H1 (cell line): ENCODE results near the gene PHLDA3. TPM values are rescaled to one million over a fixed set of nuclear protein-coding genes. Genes with fewer than 3 reads are reported as not detected.

Source experiments
- CTCF ChIA-PET: fragments of 300-600 bp; sonication (Branson Sonifier 250); formaldehyde crosslinking; loops from one replicate; lab custom pipeline; 2021; ENCODE audit not compliant: partially characterized antibody; lab: Charles Lee
- POLR2A ChIA-PET: fragments of 300-600 bp; sonication (Branson Sonifier 250); formaldehyde crosslinking; loops from one replicate; lab custom pipeline; 2021; ENCODE audit warnings: inconsistent platforms; ENCODE audit not compliant: partially characterized antibody; lab: Charles Lee
- DNase-seq, 2 experiments: peaks; one replicate each; pipeline versions ENCODE4 v3.0.0 to v3.0.0-alpha.2; 2010 to 2022; ENCODE audit warnings: low spot score in 2 of 2, low read depth in 1 of 2, mixed read lengths in 1 of 2
- FAIRE-seq: peaks from 2 replicates; lab custom pipeline; 2011; peaks lifted over from hg19 to GRCh38; lab: Jason Lieb, UNC
- H2AFZ ChIP-seq: 2 replicates; pipeline ENCODE4 v1.8.1; 2012; ENCODE audit warnings: low read length, inconsistent platforms
- H2AK5ac ChIP-seq: 2 replicates; pipeline ENCODE4 v1.6.1; 2013; ENCODE audit warnings: low read depth, low read length
- H2BK120ac ChIP-seq: replicated peaks from 2 replicates; pipeline ENCODE3; 2013; ENCODE audit warnings: low read depth, low read length, inconsistent platforms
- H2BK12ac ChIP-seq: 2 replicates; pipeline ENCODE4 v1.6.1; 2013; ENCODE audit warnings: low read depth, low read length
- H2BK15ac ChIP-seq: 2 replicates; pipeline ENCODE4 v1.6.1; 2013; ENCODE audit warnings: low read length
- H2BK20ac ChIP-seq: 2 replicates; pipeline ENCODE4 v1.6.1; 2013; ENCODE audit warnings: low read length
- H2BK5ac ChIP-seq: 2 replicates; pipeline ENCODE4 v1.6.1; 2013; ENCODE audit warnings: low read depth, low read length
- H3K14ac ChIP-seq: 2 replicates; pipeline ENCODE4 v1.6.1; 2013; ENCODE audit warnings: inconsistent platforms; ENCODE audit not compliant: insufficient read length
- H3K18ac ChIP-seq: 2 replicates; pipeline ENCODE4 v1.6.1; 2013; ENCODE audit warnings: low read length; ENCODE audit errors: extremely low read depth
- H3K23ac ChIP-seq: 2 replicates; pipeline ENCODE4 v1.6.1; 2013; ENCODE audit warnings: inconsistent platforms; ENCODE audit not compliant: insufficient read length
- H3K23me2 ChIP-seq: 2 replicates; pipeline ENCODE4 v1.6.1; 2013; ENCODE audit warnings: low read depth, low read length
- H3K27ac ChIP-seq: 2 replicates; pipeline ENCODE4 v1.6.1; 2011; ENCODE audit warnings: low read depth, low read length, inconsistent platforms
- H3K27me3 ChIP-seq, 4 experiments: replicated peaks in 1 of 4; 1 replicate in 1 of 4; 2 replicates in 3 of 4; pipeline versions ENCODE4 v1.6.1 to v1.8.1; 2011 to 2013; ENCODE audit warnings: low read length in 3 of 4, mild to moderate bottlenecking in 3 of 4, inconsistent platforms in 2 of 4, mixed read lengths in 2 of 4, moderate library complexity in 1 of 4; ENCODE audit not compliant: control insufficient read depth in 3 of 4, insufficient read depth in 3 of 4; ENCODE audit errors: extremely low read depth in 1 of 4
- H3K36me3 ChIP-seq, 4 experiments: 2 replicates each; pipeline versions ENCODE4 v1.6.1 to v1.8.1; 2011 to 2013; ENCODE audit warnings: mild to moderate bottlenecking in 4 of 4, low read length in 3 of 4, moderate library complexity in 2 of 4, control low read depth in 1 of 4, inconsistent platforms in 1 of 4; ENCODE audit not compliant: insufficient read depth in 4 of 4, control insufficient read depth in 2 of 4
- H3K4ac ChIP-seq: replicated peaks from 2 replicates; pipeline ENCODE3; 2013; ENCODE audit warnings: low read length, low read depth, mixed read lengths, inconsistent platforms; ENCODE audit not compliant: insufficient read length
- H3K4me1 ChIP-seq, 4 experiments: replicated peaks in 1 of 4; 1 replicate in 1 of 4; 2 replicates in 3 of 4; pipeline versions ENCODE4 v1.6.1 to v1.8.1; 2011 to 2013; ENCODE audit warnings: low read length in 3 of 4, inconsistent platforms in 2 of 4, mixed read lengths in 1 of 4; ENCODE audit not compliant: insufficient read depth in 4 of 4, control insufficient read depth in 3 of 4
- H3K4me2 ChIP-seq, 2 experiments: 2 replicates each; pipeline versions ENCODE4 v1.6.1 to v1.8.1; 2011 to 2013; ENCODE audit warnings: low read depth in 2 of 2, low read length in 2 of 2, control low read depth in 1 of 2, inconsistent platforms in 1 of 2, mild to moderate bottlenecking in 1 of 2; ENCODE audit not compliant: insufficient read depth in 1 of 2
- H3K4me3 ChIP-seq, 4 experiments: fragments of 200-600, 300-600 bp in 1 of 4; sonication (generic), shearing (Covaris generic), sonication (Bioruptor Twin) in 1 of 4; 2 replicates each; pipeline versions ENCODE4 v1.5.1 to v1.8.1; 2011 to 2016; ENCODE audit warnings: low read length in 4 of 4, low read depth in 3 of 4, control low read depth in 2 of 4, inconsistent platforms in 2 of 4, mild to moderate bottlenecking in 2 of 4, mixed read lengths in 1 of 4, moderate library complexity in 1 of 4; ENCODE audit not compliant: insufficient read depth in 2 of 4; ENCODE audit errors: extremely low read depth in 1 of 4
- H3K56ac ChIP-seq: replicated peaks from 2 replicates; pipeline ENCODE3; 2013; ENCODE audit warnings: low read depth, mild to moderate bottlenecking, mixed read lengths, low read length, inconsistent platforms; ENCODE audit not compliant: insufficient read length
- H3K79me1 ChIP-seq: 2 replicates; pipeline ENCODE4 v1.6.1; 2013; ENCODE audit warnings: low read depth, low read length, control low read depth
- H3K79me2 ChIP-seq, 2 experiments: 2 replicates each; pipeline versions ENCODE4 v1.6.1 to v1.8.1; 2012 to 2013; ENCODE audit warnings: low read length in 2 of 2, mild to moderate bottlenecking in 2 of 2, inconsistent platforms in 1 of 2; ENCODE audit not compliant: insufficient read depth in 2 of 2, control insufficient read depth in 1 of 2
- H3K9ac ChIP-seq, 4 experiments: replicated peaks in 1 of 4; 1 replicate in 1 of 4; 2 replicates in 3 of 4; pipeline versions ENCODE4 v1.6.1 to v1.8.1; 2011 to 2013; ENCODE audit warnings: low read depth in 3 of 4, low read length in 3 of 4, control low read depth in 2 of 4, mild to moderate bottlenecking in 2 of 4, moderate library complexity in 2 of 4, inconsistent platforms in 1 of 4; ENCODE audit errors: extremely low read depth in 1 of 4
- H3K9me3 ChIP-seq, 2 experiments: 2 replicates each; pipeline versions ENCODE4 v1.6.1 to v1.8.1; 2012 to 2013; ENCODE audit warnings: mild to moderate bottlenecking in 2 of 2, moderate library complexity in 2 of 2, control low read depth in 1 of 2, inconsistent platforms in 1 of 2, low read depth in 1 of 2, low read length in 1 of 2, mixed read lengths in 1 of 2; ENCODE audit not compliant: insufficient read depth in 2 of 2
- H4K20me1 ChIP-seq, 2 experiments: replicated peaks in 1 of 2; 2 replicates each; pipeline versions ENCODE3 to v1.8.1; 2011 to 2013; ENCODE audit warnings: inconsistent platforms in 2 of 2, low read length in 2 of 2, mild to moderate bottlenecking in 1 of 2; ENCODE audit not compliant: insufficient read depth in 2 of 2, control insufficient read depth in 1 of 2
- H4K5ac ChIP-seq: 2 replicates; pipeline ENCODE4 v1.6.1; 2013; ENCODE audit warnings: low read length, low read depth, mixed read lengths, inconsistent platforms; ENCODE audit not compliant: insufficient read length
- H4K8ac ChIP-seq: 2 replicates; pipeline ENCODE4 v1.8.0; 2013; ENCODE audit warnings: mild to moderate bottlenecking, moderate library complexity, low read length, inconsistent platforms; ENCODE audit not compliant: insufficient read depth; ENCODE audit errors: extremely low read depth
- H4K91ac ChIP-seq: replicated peaks from 2 replicates; pipeline ENCODE3; 2013; ENCODE audit warnings: low read length, mixed read lengths, inconsistent platforms; ENCODE audit not compliant: insufficient read length
- BRCA1 ChIP-seq: IDR thresholded peaks from 2 replicates; pipeline ENCODE4 v1.6.1; 2012; ENCODE audit warnings: low read depth, low read length, improper control_type of control experiment
- CHD2 ChIP-seq: IDR thresholded peaks from 2 replicates; pipeline ENCODE4 v1.6.1; 2012; ENCODE audit warnings: low read length, improper control_type of control experiment
- GABPA ChIP-seq: IDR thresholded peaks from 2 replicates; pipeline ENCODE4 v1.6.1; 2011; ENCODE audit warnings: mild to moderate bottlenecking, low read length, moderate library complexity, borderline replicate concordance; ENCODE audit not compliant: insufficient read depth
- KDM4A ChIP-seq: IDR thresholded peaks from one replicate; pipeline ENCODE4 v1.7.1; 2012; ENCODE audit warnings: low read depth, mild to moderate bottlenecking, moderate library complexity, low read length, inconsistent platforms; ENCODE audit not compliant: severe bottlenecking
- NANOG ChIP-seq: IDR thresholded peaks from 2 replicates; pipeline ENCODE4 v1.6.1; 2011; ENCODE audit warnings: low read length, low read depth, mild to moderate bottlenecking, inconsistent platforms; ENCODE audit not compliant: insufficient read depth, poor library complexity, severe bottlenecking
- TEAD4 ChIP-seq: IDR thresholded peaks from 2 replicates; pipeline ENCODE4 v1.6.1; 2012; ENCODE audit warnings: low read depth, low read length, inconsistent platforms, mixed read lengths
- WGBS, 2 experiments: shearing (Covaris generic) in 1 of 2; methylation state at CpG; one replicate each; pipeline versions ENCODE4 v1.1.6 to v1.1.7; 2013 to 2015; ENCODE audit warnings: low lambda C conversion rate in 2 of 2, mixed read lengths in 2 of 2, inconsistent platforms in 1 of 2, low coverage in 1 of 2, missing lambda C conversion rate in 1 of 2; ENCODE audit not compliant: insufficient replicate concordance in 2 of 2, insufficient coverage in 1 of 2, insufficient read length in 1 of 2; ENCODE audit errors: extremely low coverage in 1 of 2, missing lambda C conversion rate in 1 of 2; 5-methylcytosine and 5-hydroxymethylcytosine counted together
- polyA plus RNA-seq, 7 experiments: library from polyadenylated mRNA; depleted of rRNA in 3 of 7; stranded (reverse) in 5 of 7; unstranded in 2 of 7; fragments of >200 nt in 5 of 7; fragments of 200-250 nt in 2 of 7; gene quantifications; 1 replicate in 5 of 7; 2 replicates in 1 of 7; 4 replicates in 1 of 7; pipeline versions ENCODE4 v1.2.1 to v1.2.3, GENCODE V29; 2011 to 2013; ENCODE audit warnings: missing spikeins in 2 of 7, mixed read lengths in 2 of 7
- total RNA-seq: library from RNA; stranded (reverse); fragmentation: NEBNext Ultra II Directional; extraction: Animal tissue kit (Norgen Biotek cat#: 25700); gene quantifications from 2 replicates; pipeline ENCODE4 v1.2.1, GENCODE V29; 2021

PHLDA3 gene
- total and polyA plus RNA-seq, 2 of the 8 experiments (the other 6 are each of a cell fraction or from before 2014, with no cell fraction given), result 25.5 to 27.5 TPM

DNA sequence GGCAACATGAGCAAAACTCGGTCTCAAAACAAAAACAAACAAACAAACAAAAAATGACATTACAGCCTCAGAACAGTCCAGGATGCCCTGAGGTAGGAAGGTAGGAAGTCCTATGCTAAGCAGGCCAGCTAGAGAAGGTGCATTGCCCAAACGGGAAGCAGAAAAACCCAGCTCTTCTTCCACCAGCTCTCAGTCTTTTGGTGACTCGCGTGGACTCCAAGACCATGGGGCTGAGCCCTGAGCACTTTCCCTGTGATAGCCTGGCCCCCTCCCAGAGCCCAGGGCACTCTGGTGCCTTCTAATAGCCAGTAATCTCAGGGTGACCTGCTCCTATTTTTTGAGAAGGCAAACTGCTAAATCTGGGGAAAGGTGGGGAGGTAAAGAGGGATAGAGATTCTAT lies 16.1 kb downstream of the PHLDA3 start:
- ChIA-PET POLR2A (interaction anchor here (0.8 kb wide), 1 partner anchor 8 kb away, joined by 3 read pairs; no protein-coding TSS in a partner anchor), CTCF (interaction anchor here (0.7 to 12.4 kb wide), 7 partner anchors 8 to 1895 kb away, joined by 3 to 163 read pairs (median 15); no protein-coding TSS in a partner anchor)

More for the DNA sequence above, 16.1 kb downstream of the PHLDA3 start:
- Histone ChIP-seq H3K23ac (no peak overlapping the region), H2AFZ (no peak overlapping the region), H3K14ac (no peak overlapping the region), H3K23me2 (no peaks in the 10 kb centered on the region), H2BK20ac (no peak overlapping the region), H2BK12ac (peak overlapping the region; percentile 43; the same call in 1 of the 2 replicates), H4K91ac (no peak overlapping the region), H3K4me3 (no peak overlapping the region), H2AK5ac (no peak overlapping the region), H3K27me3 (no peaks in the 10 kb centered on the region; a peak in 1 of 7 replicates), H3K9ac (no peak overlapping the region), H2BK15ac (no peak overlapping the region), H2BK120ac (no peak overlapping the region), H3K79me2 (no peaks in the 10 kb centered on the region), H2BK5ac (no peak overlapping the region), H3K9me3 (no peaks in the 10 kb centered on the region), H3K4ac (no peak overlapping the region), H3K36me3 (no peaks in the 10 kb centered on the region), H3K27ac (no peak overlapping the region), H3K79me1 (no peaks in the 10 kb centered on the region), H4K20me1 (no peaks in the 10 kb centered on the region), H3K18ac (no peak overlapping the region), H3K4me1 (peaks cover 10 to 22% (median 18%) of the 10 kb centered on the region in 4 experiments), H4K5ac (no peak overlapping the region), H4K8ac (no peak overlapping the region)
- WGBS, 2 experiments, result 69% methylated on average over 4 of the region's 4 CpGs; no CpG with 5 or more reads in 1 of the 2 experiments
- FAIRE-seq, result no peak
- DNase-seq, result no peak
- TF ChIP-seq BRCA1, result no peak
- TF ChIP-seq GABPA, result no peak
- no peak for TF ChIP-seq CHD2
- TF ChIP-seq TEAD4, result no peak
- no peak for TF ChIP-seq NANOG
- no peak for TF ChIP-seq KDM4A
- TF ChIP-seq, all 59 proteins: peak for 0
- Histone ChIP-seq H3K4me2 (no peak overlapping the region), H3K56ac (no peak overlapping the region)
